Thyroid gland (tissue), 4 donors: ENCODE measurements around the gene CASP12. TPM values are rescaled to one million over a fixed set of nuclear protein-coding genes. Genes with fewer than 3 reads are reported as not detected.

Experiments used
- DNase-seq, 2 donors: peaks; one replicate each; pipeline ENCODE4 v3.0.0-alpha.2; 2019
- H3K27ac ChIP-seq, 3 donors: fragments of 200-600 bp; sonication (generic); 1 replicate in 2 of 3; 2 replicates in 1 of 3; pipeline ENCODE4 v1.5.1; 2016 to 2019; ENCODE audit warnings: mild to moderate bottlenecking in 1 of 3, moderate library complexity in 1 of 3
- H3K27me3 ChIP-seq: fragments of 200-600 bp; sonication (generic); one replicate; pipeline ENCODE4 v1.5.1; 2019
- H3K36me3 ChIP-seq, 2 donors: fragments of 200-600 bp; sonication (generic); one replicate each; pipeline ENCODE4 v1.5.1; 2016 to 2019
- H3K4me1 ChIP-seq, 2 donors: fragments of 200-600 bp; sonication (generic); one replicate each; pipeline ENCODE4 v1.5.1; 2017 to 2019
- H3K4me3 ChIP-seq, 3 donors: fragments of 200-600 bp; sonication (generic); replicated peaks in 1 of 3; 1 replicate in 2 of 3; 2 replicates in 1 of 3; pipeline ENCODE4 v1.5.1; 2016; ENCODE audit warnings: mild to moderate bottlenecking in 1 of 3
- H3K9me3 ChIP-seq: fragments of 200-600 bp; sonication (generic); one replicate; pipeline ENCODE4 v1.5.1; 2017
- POLR2A ChIP-seq, 2 donors: fragments of 450-650 bp; IDR thresholded peaks; one replicate each; pipeline ENCODE4 v1.6.1; 2017; ENCODE audit warnings: antibody characterized with exemption in 2 of 2, mild to moderate bottlenecking in 2 of 2, moderate library complexity in 1 of 2
- WGBS, 2 donors: methylation state at CpG; one replicate each; pipeline ENCODE4 v1.1.5; 2017; 5-methylcytosine and 5-hydroxymethylcytosine counted together
- intact Hi-C: fragments of 100-400 bp; cut with DNase I; formaldehyde crosslinking; loops from one replicate; pipeline ENCODE4 v1.15.1; 2023
- total RNA-seq, 4 donors: library from RNA; depleted of rRNA; stranded (reverse); fragments of >200 nt; gene quantifications; one replicate each; pipeline ENCODE4 v1.2.3, GENCODE V29; 2016
- TF ChIP-seq, protein P1 (sequence below), 6 experiments: fragments of 200-600 bp in 3 of 6; fragments of 450-650 bp in 3 of 6; sonication (generic) in 3 of 6; IDR thresholded peaks; one replicate each; pipeline ENCODE4 v1.5.1; 2016 to 2019; ENCODE audit warnings: antibody characterized with exemption in 6 of 6, mild to moderate bottlenecking in 2 of 6, inconsistent platforms in 1 of 6, moderate library complexity in 1 of 6

Gene CASP12
- total RNA-seq, 4 donors from 2014 or later = 1.3 to 26.1 (median 3.8) TPM

GRCh38 chr11:104852811-104853210, 45.4 kb downstream of the CASP12 start:
- WGBS, 2 donors = 97 to 100% methylated on average over 1 of the region's 1 CpG
- no peak for TF ChIP-seq POLR2A (IDR thresholded peaks at IDR 0.05)
- TF ChIP-seq, protein P1, sequence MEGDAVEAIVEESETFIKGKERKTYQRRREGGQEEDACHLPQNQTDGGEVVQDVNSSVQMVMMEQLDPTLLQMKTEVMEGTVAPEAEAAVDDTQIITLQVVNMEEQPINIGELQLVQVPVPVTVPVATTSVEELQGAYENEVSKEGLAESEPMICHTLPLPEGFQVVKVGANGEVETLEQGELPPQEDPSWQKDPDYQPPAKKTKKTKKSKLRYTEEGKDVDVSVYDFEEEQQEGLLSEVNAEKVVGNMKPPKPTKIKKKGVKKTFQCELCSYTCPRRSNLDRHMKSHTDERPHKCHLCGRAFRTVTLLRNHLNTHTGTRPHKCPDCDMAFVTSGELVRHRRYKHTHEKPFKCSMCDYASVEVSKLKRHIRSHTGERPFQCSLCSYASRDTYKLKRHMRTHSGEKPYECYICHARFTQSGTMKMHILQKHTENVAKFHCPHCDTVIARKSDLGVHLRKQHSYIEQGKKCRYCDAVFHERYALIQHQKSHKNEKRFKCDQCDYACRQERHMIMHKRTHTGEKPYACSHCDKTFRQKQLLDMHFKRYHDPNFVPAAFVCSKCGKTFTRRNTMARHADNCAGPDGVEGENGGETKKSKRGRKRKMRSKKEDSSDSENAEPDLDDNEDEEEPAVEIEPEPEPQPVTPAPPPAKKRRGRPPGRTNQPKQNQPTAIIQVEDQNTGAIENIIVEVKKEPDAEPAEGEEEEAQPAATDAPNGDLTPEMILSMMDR (IDR thresholded peaks at IDR 0.05) = no peak
- H3K4me1 ChIP-seq = no peaks in the 10 kb centered on the region

GRCh38 chr11:104846216-104846615, 52.0 kb downstream of the CASP12 start:
- Histone ChIP-seq H3K27ac (no peak overlapping the region), H3K4me3 (no peak overlapping the region), H3K4me1 (no peaks in the 10 kb centered on the region), H3K9me3 (no peaks in the 10 kb centered on the region), H3K36me3 (no peaks in the 10 kb centered on the region), H3K27me3 (no peaks in the 10 kb centered on the region)
- intact Hi-C loops = no loop called here
- no peak for TF ChIP-seq POLR2A (IDR thresholded peaks at IDR 0.05)
- TF ChIP-seq, protein P1 (IDR thresholded peaks at IDR 0.05) = no peak
- no peak for DNase-seq
- 91 to 97% methylated on average over 3 of the region's 3 CpGs for WGBS, 2 donors

More at GRCh38 chr11:104852811-104853210, 45.4 kb downstream of the CASP12 start:
- Histone ChIP-seq H3K4me3 (no peak overlapping the region), H3K27me3 (no peaks in the 10 kb centered on the region), H3K27ac (no peak overlapping the region), H3K36me3 (no peaks in the 10 kb centered on the region), H3K9me3 (no peaks in the 10 kb centered on the region)
- DNase-seq = no peak
- intact Hi-C loops = no loop called here

DNA sequence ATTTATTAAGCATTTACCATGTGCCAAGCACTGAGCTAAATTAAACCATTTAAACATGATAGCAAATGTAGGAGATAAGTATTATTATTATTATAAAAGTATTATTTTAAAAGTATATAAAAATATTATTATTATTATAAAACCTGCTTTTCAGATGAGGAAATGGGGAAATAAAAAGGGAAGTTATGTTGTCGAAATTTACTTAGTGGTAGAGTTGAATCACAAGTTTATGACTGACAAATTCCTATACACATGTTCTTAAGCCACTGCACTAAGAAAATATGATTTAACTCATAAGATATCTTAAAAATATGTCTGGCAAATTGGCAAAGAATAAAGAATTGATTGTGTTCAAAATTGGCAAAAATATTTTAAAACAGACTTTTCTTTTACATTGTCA, 53.8 kb downstream of the CASP12 start:
- intact Hi-C loops = no loop called here
- H3K36me3 ChIP-seq = no peaks in the 10 kb centered on the region
- no peak overlapping the region for H3K4me3 ChIP-seq
- no peaks in the 10 kb centered on the region for H3K27me3 ChIP-seq
- no peak for TF ChIP-seq POLR2A (IDR thresholded peaks at IDR 0.05)
- H3K27ac ChIP-seq = no peak overlapping the region
- H3K9me3 ChIP-seq = no peaks in the 10 kb centered on the region
- WGBS, 2 donors = 81 to 82% methylated on average over 1 of the region's 1 CpG
- no peaks in the 10 kb centered on the region for H3K4me1 ChIP-seq
- DNase-seq = no peak

- H3K36me3 ChIP-seq = no peaks in the 10 kb centered on the region
- H3K27ac ChIP-seq = no peak overlapping the region
- H3K4me1 ChIP-seq = no peaks in the 10 kb centered on the region
- no peak for DNase-seq
- H3K9me3 ChIP-seq = no peaks in the 10 kb centered on the region
- no peak for TF ChIP-seq POLR2A (IDR thresholded peaks at IDR 0.05)
- TF ChIP-seq, protein P1 (IDR thresholded peaks at IDR 0.05) = no peak
- no peak overlapping the region for H3K4me3 ChIP-seq
- WGBS, 2 donors = 85 to 92% methylated on average over 4 of the region's 4 CpGs
- no peaks in the 10 kb centered on the region for H3K27me3 ChIP-seq
- intact Hi-C loops = no loop called here
Measured at GRCh38 chr11:104843150-104843836, 55.0 kb downstream of the CASP12 start.

DNA sequence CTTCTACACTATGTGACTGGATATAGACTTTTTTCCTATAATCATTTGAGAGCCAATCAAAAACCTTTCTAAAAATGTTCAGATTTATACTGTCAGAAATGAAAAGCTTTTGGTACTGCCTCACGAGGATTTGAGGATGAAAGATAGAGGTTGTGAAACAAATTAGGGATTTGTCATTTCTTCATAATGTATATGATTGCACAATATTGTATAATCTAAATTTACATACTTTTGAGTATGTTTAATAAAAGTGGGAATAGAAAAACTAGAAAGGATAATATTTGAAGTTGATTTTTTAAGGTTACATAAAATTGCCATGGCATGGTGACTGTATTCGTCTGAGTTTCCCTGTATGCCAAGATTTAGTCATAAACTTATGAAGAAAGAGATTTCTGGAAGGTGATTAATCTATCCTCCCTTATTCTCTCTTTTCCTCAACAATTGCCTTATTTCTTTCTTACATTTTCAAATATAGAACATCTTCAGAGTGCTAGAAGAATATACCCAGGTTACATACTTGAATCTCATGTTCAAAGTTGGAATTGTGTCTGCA, 56.2 kb downstream of the CASP12 start:
- 88 to 89% methylated on average over 2 of the region's 2 CpGs for WGBS, 2 donors

More for the DNA sequence above, 56.2 kb downstream of the CASP12 start:
- no peak for DNase-seq
- Histone ChIP-seq H3K9me3 (no peaks in the 10 kb centered on the region), H3K27me3 (no peaks in the 10 kb centered on the region), H3K36me3 (no peaks in the 10 kb centered on the region), H3K4me3 (no peak overlapping the region), H3K4me1 (no peaks in the 10 kb centered on the region), H3K27ac (no peak overlapping the region)
- TF ChIP-seq, protein P1 (IDR thresholded peaks at IDR 0.05) = no peak
- intact Hi-C loops = no loop called here
